Glutamatergic neuron (in vitro differentiated cells): Measurements from ENCODE around the gene TXLNG. TPM values are rescaled to one million over a fixed set of nuclear protein-coding genes. Genes with fewer than 3 reads are reported as not detected.
"Not testable (repeated sequence)": the region's sequence is repeated elsewhere in the genome, so short reads cannot be mapped to it uniquely, and the experiment has no call there.

Experiments used
- DNase-seq: peaks from one replicate; pipeline ENCODE4 v3.0.0; 2022
- H3K27ac Mint-ChIP-seq: one replicate; pipeline ENCODE4 v1.8.0; 2020; ENCODE audit warnings: mild to moderate bottlenecking, mixed read lengths, inconsistent platforms; ENCODE audit not compliant: unreplicated experiment
- H3K27me3 Mint-ChIP-seq: one replicate; pipeline ENCODE4 v1.8.0; 2020; ENCODE audit warnings: mild to moderate bottlenecking, moderate library complexity, mixed read lengths, inconsistent platforms; ENCODE audit not compliant: unreplicated experiment
- H3K36me3 Mint-ChIP-seq: one replicate; pipeline ENCODE4 v1.8.0; 2020; ENCODE audit warnings: mild to moderate bottlenecking, mixed read lengths, inconsistent platforms; ENCODE audit not compliant: unreplicated experiment
- H3K4me1 Mint-ChIP-seq: one replicate; pipeline ENCODE4 v1.8.0; 2020; ENCODE audit warnings: mild to moderate bottlenecking, low read depth, mixed read lengths, inconsistent platforms; ENCODE audit not compliant: unreplicated experiment
- H3K4me3 Mint-ChIP-seq: one replicate; pipeline ENCODE4 v1.8.0; 2020; ENCODE audit warnings: mild to moderate bottlenecking, mixed read lengths, inconsistent platforms; ENCODE audit not compliant: unreplicated experiment
- H3K9me3 Mint-ChIP-seq: one replicate; pipeline ENCODE4 v1.8.0; 2020; ENCODE audit warnings: mild to moderate bottlenecking, moderate library complexity, mixed read lengths, inconsistent platforms; ENCODE audit not compliant: unreplicated experiment
- CTCF ChIP-seq: fragments of 200-600 bp; sonication (generic); IDR thresholded peaks from one replicate; pipeline ENCODE4 v1.5.0; 2021; ENCODE audit not compliant: partially characterized antibody, unreplicated experiment
- total RNA-seq: library from RNA; stranded (reverse); fragmentation: NEBNext Ultra II Directional; extraction: Animal tissue kit (Norgen Biotek cat#: 25700); gene quantifications from one replicate; pipeline ENCODE4 v1.2.1, GENCODE V29; 2021; ENCODE audit not compliant: unreplicated experiment

The TXLNG gene
- total RNA-seq, 1 donor from 2014 or later: 10.4 TPM

GRCh38 chrX:16745659-16746058 is 40.6 kb upstream of the TXLNG start:
- no peaks in the 10 kb centered on the region for H3K27me3 Mint-ChIP-seq
- TF ChIP-seq CTCF: no peak
- H3K36me3 Mint-ChIP-seq: no peaks in the 10 kb centered on the region
- peaks cover 2% of the 10 kb centered on the region for H3K4me1 Mint-ChIP-seq
- no peaks in the 10 kb centered on the region for H3K9me3 Mint-ChIP-seq
- H3K27ac Mint-ChIP-seq: no peak overlapping the region
- DNase-seq: no peak
- H3K4me3 Mint-ChIP-seq: no peak overlapping the region

- Mint-ChIP-seq H3K27ac (no peak overlapping the region), H3K9me3 (no peaks in the 10 kb centered on the region), H3K36me3 (no peaks in the 10 kb centered on the region), H3K4me1 (peaks cover 2% of the 10 kb centered on the region), H3K27me3 (peaks cover under 1% of the 10 kb centered on the region), H3K4me3 (no peak overlapping the region)
- DNase-seq: no peak
- TF ChIP-seq CTCF: no peak
Observed at GRCh38 chrX:16748425-16748824, 37.8 kb upstream of the TXLNG start.

GRCh38 chrX:16750136-16750535 is 36.1 kb upstream of the TXLNG start:
- Mint-ChIP-seq H3K27me3 (peaks cover 2% of the 10 kb centered on the region), H3K9me3 (no peaks in the 10 kb centered on the region), H3K4me3 (no peak overlapping the region), H3K4me1 (peaks cover 2% of the 10 kb centered on the region), H3K36me3 (no peaks in the 10 kb centered on the region), H3K27ac (no peak overlapping the region)
- TF ChIP-seq CTCF: no peak
- no peak for DNase-seq

- H3K9me3 Mint-ChIP-seq: no peaks in the 10 kb centered on the region
- DNase-seq: no peak
- TF ChIP-seq CTCF: no peak
- H3K4me1 Mint-ChIP-seq: no peaks in the 10 kb centered on the region
- H3K4me3 Mint-ChIP-seq: no peak overlapping the region
- H3K27ac Mint-ChIP-seq: no peak overlapping the region
- peaks cover 2% of the 10 kb centered on the region for H3K27me3 Mint-ChIP-seq
- H3K36me3 Mint-ChIP-seq: no peaks in the 10 kb centered on the region
Observed at GRCh38 chrX:16754019-16754418, 32.2 kb upstream of the TXLNG start.

GRCh38 chrX:16756724-16757123 is 29.5 kb upstream of the TXLNG start:
- Mint-ChIP-seq H3K4me3 (no peak overlapping the region), H3K27me3 (peaks cover 2% of the 10 kb centered on the region), H3K27ac (no peak overlapping the region), H3K36me3 (no peaks in the 10 kb centered on the region), H3K4me1 (no peaks in the 10 kb centered on the region), H3K9me3 (no peaks in the 10 kb centered on the region)
- no peak for TF ChIP-seq CTCF
- no peak for DNase-seq

- H3K4me3 Mint-ChIP-seq, H3K36me3 Mint-ChIP-seq, H3K27me3 Mint-ChIP-seq, H3K27ac Mint-ChIP-seq, H3K4me1 Mint-ChIP-seq, DNase-seq, H3K9me3 Mint-ChIP-seq: not testable (repeated sequence)
Observed at GRCh38 chrX:16761500-16761899, 24.8 kb upstream of the TXLNG start.
